HepG2 (cell line): ENCODE data around the gene GPR162. TPM values are rescaled to one million over a fixed set of nuclear protein-coding genes. Genes with fewer than 3 reads are reported as not detected.

Experiments
- CBX5 ChIP-seq: sonication (generic); formaldehyde crosslinking; IDR thresholded peaks from 2 replicates; pipeline ENCODE4 v1.4.0; 2020; ENCODE audit warnings: missing genetic modification reagents, borderline replicate concordance
- ETV5 ChIP-seq: IDR thresholded peaks from 2 replicates; pipeline ENCODE4 v1.6.1; 2018; ENCODE audit warnings: missing biosample characterization, missing genetic modification reagents, inconsistent platforms, borderline replicate concordance
- NFKBIZ ChIP-seq: IDR thresholded peaks from 2 replicates; pipeline ENCODE4 v1.6.1; 2018; ENCODE audit warnings: missing genetic modification reagents, missing compliant biosample characterization
- PHF5A ChIP-seq: IDR thresholded peaks from one replicate; pipeline ENCODE4 v1.6.1; 2018; ENCODE audit warnings: low read depth, missing genetic modification reagents; ENCODE audit not compliant: unreplicated experiment
- ZFAT ChIP-seq: sonication (generic); formaldehyde crosslinking; conservative IDR thresholded peaks from 2 replicates; pipeline ENCODE4 v1.8.1; 2023; ENCODE audit warnings: missing genetic modification reagents, inconsistent platforms
- ZNF34 ChIP-seq: sonication (generic); formaldehyde crosslinking; IDR thresholded peaks from 2 replicates; pipeline ENCODE4 v1.4.0; 2020; ENCODE audit warnings: mild to moderate bottlenecking, missing genetic modification reagents, borderline replicate concordance
- ZNF563 ChIP-seq: sonication (generic); formaldehyde crosslinking; IDR thresholded peaks from 2 replicates; pipeline ENCODE4 v1.8.0; 2022; ENCODE audit warnings: mild to moderate bottlenecking, moderate library complexity, missing genetic modification reagents
- ZNF761 ChIP-seq: sonication (generic); formaldehyde crosslinking; conservative IDR thresholded peaks from 2 replicates; pipeline ENCODE4 v1.4.0; 2020; ENCODE audit warnings: mild to moderate bottlenecking, missing genetic modification reagents
- polyA plus RNA-seq, 8 experiments: library from polyadenylated mRNA; depleted of rRNA in 3 of 8; stranded (reverse) in 7 of 8; unstranded in 1 of 8; fragments of >200 nt; fragmentation: Illumina TruSeq in 4 of 8; extraction: Trizol in 4 of 8; gene quantifications; 2 replicates each; pipeline versions ENCODE4 v1.2.1 to v1.2.3, GENCODE V29; 2011 to 2016; ENCODE audit warnings: low read depth in 4 of 8, missing spikeins in 1 of 8, mixed read lengths in 1 of 8; ENCODE audit not compliant: insufficient read depth in 1 of 8
- total RNA-seq, 5 experiments: library from RNA; depleted of rRNA; stranded (reverse); fragments of >200 nt; fragmentation: Illumina TruSeq; extraction: Trizol; gene quantifications; 2 replicates each; pipeline ENCODE4 v1.2.3, GENCODE V29; 2016; ENCODE audit warnings: low read depth in 1 of 5
- TF ChIP-seq, protein P1 (sequence below): sonication (generic); formaldehyde crosslinking; IDR thresholded peaks from 2 replicates; pipeline ENCODE4 v1.5.1; 2020; ENCODE audit warnings: mild to moderate bottlenecking, missing genetic modification reagents, moderate library complexity
- TF ChIP-seq, protein P2 (sequence below): sonication (generic); formaldehyde crosslinking; IDR thresholded peaks from 2 replicates; pipeline ENCODE4 v1.4.0; 2020; ENCODE audit warnings: missing genetic modification reagents
- TF ChIP-seq, protein P3 (sequence below): sonication (generic); formaldehyde crosslinking; IDR thresholded peaks from 2 replicates; pipeline ENCODE4 v1.4.0; 2020; ENCODE audit warnings: missing genetic modification reagents
- TF ChIP-seq, protein P4 (sequence below): sonication (generic); formaldehyde crosslinking; IDR thresholded peaks from 2 replicates; pipeline ENCODE4 v1.5.0; 2020; ENCODE audit warnings: missing genetic modification reagents
- TF ChIP-seq, protein P5 (sequence below): sonication (generic); formaldehyde crosslinking; IDR thresholded peaks from 2 replicates; pipeline ENCODE4 v1.5.1; 2020; ENCODE audit warnings: missing genetic modification reagents, mild to moderate bottlenecking, borderline replicate concordance
- TF ChIP-seq, protein P6 (sequence below): sonication (generic); formaldehyde crosslinking; IDR thresholded peaks from 2 replicates; pipeline ENCODE4 v1.5.1; 2020; ENCODE audit warnings: missing genetic modification reagents, mild to moderate bottlenecking, borderline replicate concordance

The GPR162 gene
- total and polyA plus RNA-seq, 2 of the 13 experiments (the other 11 are each of a cell fraction or from before 2014, with no cell fraction given): 0.08 TPM; not detected in 1

DNA sequence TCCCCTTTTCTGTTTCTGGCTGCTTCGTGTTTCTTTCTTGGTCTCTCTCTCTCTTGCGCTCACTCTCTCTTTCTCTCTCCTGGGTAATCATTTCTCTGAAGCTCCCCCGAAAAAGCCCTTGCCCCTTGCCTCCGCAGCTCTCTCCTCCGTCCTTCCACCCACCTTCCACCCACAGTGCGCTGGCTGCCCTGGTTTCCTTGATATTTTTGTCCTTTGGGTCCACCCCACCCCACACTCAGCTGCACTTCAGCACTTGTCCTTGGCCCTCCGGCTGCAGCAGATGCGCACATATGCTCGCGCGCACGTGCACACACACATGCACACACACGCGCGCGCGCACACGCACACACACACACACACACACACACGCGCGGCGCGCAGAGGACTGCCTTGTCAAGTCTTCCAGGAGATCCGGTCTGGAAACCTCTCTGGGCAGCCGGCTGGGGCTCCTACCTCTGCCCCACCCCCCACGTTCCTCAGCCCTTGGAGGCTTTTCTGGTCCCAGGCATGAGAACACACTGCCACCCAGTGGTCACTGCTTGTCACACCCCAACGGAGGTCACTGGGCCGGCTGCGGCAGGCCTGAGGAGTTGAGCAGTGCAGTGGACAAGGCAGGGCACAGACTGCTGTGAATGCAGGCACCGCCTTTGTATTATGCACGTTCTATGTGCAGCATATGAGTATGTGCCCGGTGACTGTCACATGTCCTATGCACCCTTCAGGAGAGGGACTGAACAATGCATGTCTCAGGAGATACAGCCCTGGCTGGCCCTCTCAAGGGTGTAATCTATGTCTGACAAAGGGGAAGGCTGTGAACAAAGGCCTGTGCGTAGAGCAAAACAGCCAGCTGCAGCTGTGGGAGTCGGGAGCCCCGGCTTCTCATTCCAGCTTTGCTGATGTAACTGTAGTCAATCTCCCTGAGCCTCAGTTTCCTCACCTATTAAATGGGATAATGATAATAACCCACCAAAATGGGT, 42.8 kb upstream of the GPR162 start (continued):
- TF ChIP-seq, protein P1, sequence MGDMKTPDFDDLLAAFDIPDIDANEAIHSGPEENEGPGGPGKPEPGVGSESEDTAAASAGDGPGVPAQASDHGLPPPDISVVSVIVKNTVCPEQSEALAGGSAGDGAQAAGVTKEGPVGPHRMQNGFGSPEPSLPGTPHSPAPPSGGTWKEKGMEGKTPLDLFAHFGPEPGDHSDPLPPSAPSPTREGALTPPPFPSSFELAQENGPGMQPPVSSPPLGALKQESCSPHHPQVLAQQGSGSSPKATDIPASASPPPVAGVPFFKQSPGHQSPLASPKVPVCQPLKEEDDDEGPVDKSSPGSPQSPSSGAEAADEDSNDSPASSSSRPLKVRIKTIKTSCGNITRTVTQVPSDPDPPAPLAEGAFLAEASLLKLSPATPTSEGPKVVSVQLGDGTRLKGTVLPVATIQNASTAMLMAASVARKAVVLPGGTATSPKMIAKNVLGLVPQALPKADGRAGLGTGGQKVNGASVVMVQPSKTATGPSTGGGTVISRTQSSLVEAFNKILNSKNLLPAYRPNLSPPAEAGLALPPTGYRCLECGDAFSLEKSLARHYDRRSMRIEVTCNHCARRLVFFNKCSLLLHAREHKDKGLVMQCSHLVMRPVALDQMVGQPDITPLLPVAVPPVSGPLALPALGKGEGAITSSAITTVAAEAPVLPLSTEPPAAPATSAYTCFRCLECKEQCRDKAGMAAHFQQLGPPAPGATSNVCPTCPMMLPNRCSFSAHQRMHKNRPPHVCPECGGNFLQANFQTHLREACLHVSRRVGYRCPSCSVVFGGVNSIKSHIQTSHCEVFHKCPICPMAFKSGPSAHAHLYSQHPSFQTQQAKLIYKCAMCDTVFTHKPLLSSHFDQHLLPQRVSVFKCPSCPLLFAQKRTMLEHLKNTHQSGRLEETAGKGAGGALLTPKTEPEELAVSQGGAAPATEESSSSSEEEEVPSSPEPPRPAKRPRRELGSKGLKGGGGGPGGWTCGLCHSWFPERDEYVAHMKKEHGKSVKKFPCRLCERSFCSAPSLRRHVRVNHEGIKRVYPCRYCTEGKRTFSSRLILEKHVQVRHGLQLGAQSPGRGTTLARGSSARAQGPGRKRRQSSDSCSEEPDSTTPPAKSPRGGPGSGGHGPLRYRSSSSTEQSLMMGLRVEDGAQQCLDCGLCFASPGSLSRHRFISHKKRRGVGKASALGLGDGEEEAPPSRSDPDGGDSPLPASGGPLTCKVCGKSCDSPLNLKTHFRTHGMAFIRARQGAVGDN (CRISPR knock-in tag): peak; percentile 94
- TF ChIP-seq NFKBIZ (CRISPR knock-in tag): 0 out of 2 replicates have a peak, but pooled peaks have one; percentile 39
- TF ChIP-seq ZFAT: no peak
- TF ChIP-seq, protein P2, sequence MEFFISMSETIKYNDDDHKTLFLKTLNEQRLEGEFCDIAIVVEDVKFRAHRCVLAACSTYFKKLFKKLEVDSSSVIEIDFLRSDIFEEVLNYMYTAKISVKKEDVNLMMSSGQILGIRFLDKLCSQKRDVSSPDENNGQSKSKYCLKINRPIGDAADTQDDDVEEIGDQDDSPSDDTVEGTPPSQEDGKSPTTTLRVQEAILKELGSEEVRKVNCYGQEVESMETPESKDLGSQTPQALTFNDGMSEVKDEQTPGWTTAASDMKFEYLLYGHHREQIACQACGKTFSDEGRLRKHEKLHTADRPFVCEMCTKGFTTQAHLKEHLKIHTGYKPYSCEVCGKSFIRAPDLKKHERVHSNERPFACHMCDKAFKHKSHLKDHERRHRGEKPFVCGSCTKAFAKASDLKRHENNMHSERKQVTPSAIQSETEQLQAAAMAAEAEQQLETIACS (CRISPR knock-in tag): peak; percentile 89
- TF ChIP-seq ZNF34 (CRISPR knock-in tag): no peak
- no peak for TF ChIP-seq ZNF761
- TF ChIP-seq ZNF563 (CRISPR knock-in tag): peak; percentile 42; the same call in 1 of the 2 replicates
- TF ChIP-seq, protein P3, sequence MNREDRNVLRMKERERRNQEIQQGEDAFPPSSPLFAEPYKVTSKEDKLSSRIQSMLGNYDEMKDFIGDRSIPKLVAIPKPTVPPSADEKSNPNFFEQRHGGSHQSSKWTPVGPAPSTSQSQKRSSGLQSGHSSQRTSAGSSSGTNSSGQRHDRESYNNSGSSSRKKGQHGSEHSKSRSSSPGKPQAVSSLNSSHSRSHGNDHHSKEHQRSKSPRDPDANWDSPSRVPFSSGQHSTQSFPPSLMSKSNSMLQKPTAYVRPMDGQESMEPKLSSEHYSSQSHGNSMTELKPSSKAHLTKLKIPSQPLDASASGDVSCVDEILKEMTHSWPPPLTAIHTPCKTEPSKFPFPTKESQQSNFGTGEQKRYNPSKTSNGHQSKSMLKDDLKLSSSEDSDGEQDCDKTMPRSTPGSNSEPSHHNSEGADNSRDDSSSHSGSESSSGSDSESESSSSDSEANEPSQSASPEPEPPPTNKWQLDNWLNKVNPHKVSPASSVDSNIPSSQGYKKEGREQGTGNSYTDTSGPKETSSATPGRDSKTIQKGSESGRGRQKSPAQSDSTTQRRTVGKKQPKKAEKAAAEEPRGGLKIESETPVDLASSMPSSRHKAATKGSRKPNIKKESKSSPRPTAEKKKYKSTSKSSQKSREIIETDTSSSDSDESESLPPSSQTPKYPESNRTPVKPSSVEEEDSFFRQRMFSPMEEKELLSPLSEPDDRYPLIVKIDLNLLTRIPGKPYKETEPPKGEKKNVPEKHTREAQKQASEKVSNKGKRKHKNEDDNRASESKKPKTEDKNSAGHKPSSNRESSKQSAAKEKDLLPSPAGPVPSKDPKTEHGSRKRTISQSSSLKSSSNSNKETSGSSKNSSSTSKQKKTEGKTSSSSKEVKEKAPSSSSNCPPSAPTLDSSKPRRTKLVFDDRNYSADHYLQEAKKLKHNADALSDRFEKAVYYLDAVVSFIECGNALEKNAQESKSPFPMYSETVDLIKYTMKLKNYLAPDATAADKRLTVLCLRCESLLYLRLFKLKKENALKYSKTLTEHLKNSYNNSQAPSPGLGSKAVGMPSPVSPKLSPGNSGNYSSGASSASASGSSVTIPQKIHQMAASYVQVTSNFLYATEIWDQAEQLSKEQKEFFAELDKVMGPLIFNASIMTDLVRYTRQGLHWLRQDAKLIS (CRISPR knock-in tag): no peak
- TF ChIP-seq, protein P4, sequence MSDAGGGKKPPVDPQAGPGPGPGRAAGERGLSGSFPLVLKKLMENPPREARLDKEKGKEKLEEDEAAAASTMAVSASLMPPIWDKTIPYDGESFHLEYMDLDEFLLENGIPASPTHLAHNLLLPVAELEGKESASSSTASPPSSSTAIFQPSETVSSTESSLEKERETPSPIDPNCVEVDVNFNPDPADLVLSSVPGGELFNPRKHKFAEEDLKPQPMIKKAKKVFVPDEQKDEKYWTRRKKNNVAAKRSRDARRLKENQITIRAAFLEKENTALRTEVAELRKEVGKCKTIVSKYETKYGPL (CRISPR knock-in tag): no peak
- TF ChIP-seq, protein P5, sequence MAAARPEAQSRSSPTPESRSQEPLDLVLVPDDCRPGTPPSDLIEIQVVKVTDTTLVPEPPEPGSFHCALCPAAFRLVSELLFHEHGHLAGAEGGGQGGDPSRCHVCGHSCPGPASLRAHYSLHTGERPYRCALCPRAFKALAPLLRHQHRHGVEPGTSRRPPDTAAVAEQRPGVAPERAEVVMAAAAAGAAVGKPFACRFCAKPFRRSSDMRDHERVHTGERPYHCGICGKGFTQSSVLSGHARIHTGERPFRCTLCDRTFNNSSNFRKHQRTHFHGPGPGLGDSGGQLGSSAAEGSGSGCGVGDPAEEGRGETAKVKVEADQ (CRISPR knock-in tag): peak; percentile 62; the same call in 1 of the 2 replicates
- TF ChIP-seq CBX5 (CRISPR knock-in tag): peak; percentile 92; the same call in 1 of the 2 replicates
- TF ChIP-seq, protein P6, sequence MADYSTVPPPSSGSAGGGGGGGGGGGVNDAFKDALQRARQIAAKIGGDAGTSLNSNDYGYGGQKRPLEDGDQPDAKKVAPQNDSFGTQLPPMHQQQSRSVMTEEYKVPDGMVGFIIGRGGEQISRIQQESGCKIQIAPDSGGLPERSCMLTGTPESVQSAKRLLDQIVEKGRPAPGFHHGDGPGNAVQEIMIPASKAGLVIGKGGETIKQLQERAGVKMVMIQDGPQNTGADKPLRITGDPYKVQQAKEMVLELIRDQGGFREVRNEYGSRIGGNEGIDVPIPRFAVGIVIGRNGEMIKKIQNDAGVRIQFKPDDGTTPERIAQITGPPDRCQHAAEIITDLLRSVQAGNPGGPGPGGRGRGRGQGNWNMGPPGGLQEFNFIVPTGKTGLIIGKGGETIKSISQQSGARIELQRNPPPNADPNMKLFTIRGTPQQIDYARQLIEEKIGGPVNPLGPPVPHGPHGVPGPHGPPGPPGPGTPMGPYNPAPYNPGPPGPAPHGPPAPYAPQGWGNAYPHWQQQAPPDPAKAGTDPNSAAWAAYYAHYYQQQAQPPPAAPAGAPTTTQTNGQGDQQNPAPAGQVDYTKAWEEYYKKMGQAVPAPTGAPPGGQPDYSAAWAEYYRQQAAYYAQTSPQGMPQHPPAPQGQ: no peak
- TF ChIP-seq PHF5A: peak; percentile 68
- peak; percentile 63 for TF ChIP-seq ETV5
